A172 (cell line): ENCODE data around the gene SH3BGR. TPM values are rescaled to one million over a fixed set of nuclear protein-coding genes. Genes with fewer than 3 reads are reported as not detected.
"Not testable (repeated sequence)": the region's sequence is repeated elsewhere in the genome, so short reads cannot be mapped to it uniquely, and the experiment has no call there.

ENCODE experiments used
- DNase-seq: peaks from one replicate; pipeline ENCODE4 v3.0.0-alpha.2; 2015; ENCODE audit warnings: low spot score
- total RNA-seq: library from RNA; depleted of rRNA; stranded (reverse); fragments of >200 nt; shearing (Covaris generic); gene quantifications from 2 replicates; pipeline ENCODE4 v1.2.3, GENCODE V29; 2014; rRNA removed

Gene SH3BGR
- total RNA-seq: 5.8 TPM in 2 replicates

GRCh38 chr21:39451332-39452206 lies at the start of gene SH3BGR:
TSS of gene SH3BGR (plus strand) at chr21:39451970. CDS start at chr21:39452097, 127 bp downstream.
- no peak for DNase-seq

DNA sequence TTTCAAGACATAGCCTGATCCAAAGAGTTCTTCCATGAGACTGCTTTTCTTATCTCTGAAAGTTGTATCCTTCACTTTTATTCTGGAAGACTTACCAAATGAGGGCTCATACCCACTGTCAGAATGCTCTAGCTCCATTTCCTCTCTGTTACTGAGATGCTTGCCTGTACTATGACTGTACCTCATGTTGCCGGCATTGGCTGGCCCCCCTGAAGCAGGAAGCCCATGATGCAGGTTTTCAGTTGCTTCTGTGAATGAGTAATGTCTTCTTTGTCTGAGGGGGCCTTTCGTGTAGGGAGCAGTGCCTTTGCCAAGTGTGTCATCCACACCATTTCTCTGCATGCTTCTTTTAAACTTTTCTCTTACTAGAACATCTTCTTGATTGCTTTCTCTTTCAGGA lies 45.7 kb upstream of the SH3BGR start:
- no peak for DNase-seq

- DNase-seq: not testable (repeated sequence)
Observed at GRCh38 chr21:39419204-39419603, 32.6 kb upstream of the SH3BGR start.

- DNase-seq: no peak
Observed at GRCh38 chr21:39422527-39423241, 29.1 kb upstream of the SH3BGR start.

DNA sequence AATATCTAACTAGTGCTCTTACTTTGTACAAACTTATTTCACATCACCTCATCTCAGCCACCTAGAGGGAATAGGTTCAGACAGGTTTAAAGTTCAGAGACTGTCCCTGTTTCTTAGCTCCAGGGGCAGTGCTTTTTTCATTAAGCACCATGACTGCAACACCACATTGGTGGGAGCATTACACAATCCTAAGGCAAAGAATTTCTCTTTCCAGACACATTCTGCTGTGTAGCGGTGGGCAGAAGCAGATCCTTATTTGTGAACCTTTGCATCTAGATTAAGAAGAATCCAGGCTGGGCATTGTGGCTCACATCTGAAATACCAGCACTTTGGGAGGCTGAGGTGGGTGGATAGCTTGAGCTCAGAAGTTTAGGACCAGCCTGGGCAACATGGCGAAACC lies 22.3 kb upstream of the SH3BGR start:
- no peak for DNase-seq

DNA sequence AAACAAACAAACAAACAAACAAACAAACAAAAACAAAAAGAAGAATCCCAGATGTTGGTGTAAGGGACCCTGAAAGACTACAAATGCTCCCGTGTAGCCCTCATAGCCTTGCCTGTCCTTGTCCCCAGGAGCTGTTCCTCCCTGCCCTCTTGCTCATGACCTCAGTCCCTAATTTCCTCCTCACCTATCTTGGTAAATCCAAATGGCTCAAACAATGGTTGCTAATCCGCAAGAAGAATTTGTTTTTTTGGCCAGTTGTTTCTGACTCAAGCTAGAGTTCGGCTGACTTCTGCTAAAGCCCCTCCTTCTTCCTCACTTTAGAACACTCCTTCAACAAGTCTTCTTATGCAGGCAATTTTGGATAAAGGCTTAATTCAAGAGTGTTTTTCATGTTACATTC lies 21.8 kb upstream of the SH3BGR start:
- DNase-seq: no peak

GRCh38 chr21:39430457-39430856 lies 21.3 kb upstream of the SH3BGR start:
- no peak for DNase-seq

- no peak for DNase-seq
Observed at GRCh38 chr21:39430954-39431353, 20.8 kb upstream of the SH3BGR start.

- no peak for DNase-seq
Observed at GRCh38 chr21:39434950-39435349, 16.8 kb upstream of the SH3BGR start.

DNA sequence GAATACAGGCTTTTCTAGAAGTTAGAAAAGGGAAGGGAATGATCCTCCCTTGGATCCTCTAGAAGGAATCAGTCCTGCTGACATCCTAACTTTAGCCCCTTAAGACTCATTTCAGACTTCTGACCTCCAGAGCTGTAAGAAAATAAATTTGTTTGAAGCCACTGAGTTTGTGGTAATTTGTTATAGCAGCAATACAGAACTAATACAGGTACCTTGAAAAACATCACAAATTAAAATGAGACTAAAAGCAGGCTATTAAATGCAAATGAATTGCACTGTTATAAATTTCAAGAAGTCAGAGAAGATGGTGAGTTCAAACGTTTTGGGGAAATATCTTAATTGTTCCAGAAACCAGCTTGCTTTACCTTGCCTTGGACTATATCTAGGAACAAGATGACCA lies 12.5 kb upstream of the SH3BGR start:
- no peak for DNase-seq

- DNase-seq: peak; percentile 51
Observed at GRCh38 chr21:39441502-39442475, 10.0 kb upstream of the SH3BGR start.

DNA sequence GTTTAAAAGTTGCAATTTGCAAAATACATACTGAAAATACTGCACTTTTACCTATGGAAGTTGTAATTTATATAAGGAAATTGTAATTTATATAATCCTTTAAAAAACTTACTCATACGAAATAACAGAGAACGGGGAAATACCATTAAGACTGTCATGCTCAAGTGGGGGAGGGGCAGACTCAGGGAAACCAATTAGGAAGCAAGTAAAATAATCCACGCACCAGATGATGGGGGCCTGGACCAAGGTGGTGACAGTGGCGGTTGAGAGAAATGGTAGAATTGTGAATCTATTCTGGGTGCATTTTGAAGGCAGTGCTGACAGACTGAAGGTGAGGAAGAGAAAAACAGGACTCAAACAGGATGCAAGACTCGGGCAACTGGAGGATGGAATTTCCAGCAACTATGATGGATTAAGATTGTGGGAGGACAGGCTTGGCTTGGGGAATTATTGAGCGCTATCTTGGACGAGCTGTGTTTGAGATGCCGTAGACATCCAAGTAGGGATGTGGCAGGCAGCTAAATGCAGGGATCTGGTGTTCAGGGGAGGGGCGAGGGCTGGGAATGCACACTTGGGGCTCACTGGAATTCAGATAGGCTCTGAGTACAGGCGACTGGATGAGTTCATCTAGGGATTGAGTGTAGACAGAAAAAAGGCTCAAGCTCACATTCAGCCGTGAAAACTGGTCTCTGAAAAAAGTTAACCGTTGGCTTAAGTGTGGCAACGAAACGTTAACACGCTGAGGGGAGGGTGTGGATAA lies 7.2 kb upstream of the SH3BGR start:
- DNase-seq: peak; percentile 45

DNA sequence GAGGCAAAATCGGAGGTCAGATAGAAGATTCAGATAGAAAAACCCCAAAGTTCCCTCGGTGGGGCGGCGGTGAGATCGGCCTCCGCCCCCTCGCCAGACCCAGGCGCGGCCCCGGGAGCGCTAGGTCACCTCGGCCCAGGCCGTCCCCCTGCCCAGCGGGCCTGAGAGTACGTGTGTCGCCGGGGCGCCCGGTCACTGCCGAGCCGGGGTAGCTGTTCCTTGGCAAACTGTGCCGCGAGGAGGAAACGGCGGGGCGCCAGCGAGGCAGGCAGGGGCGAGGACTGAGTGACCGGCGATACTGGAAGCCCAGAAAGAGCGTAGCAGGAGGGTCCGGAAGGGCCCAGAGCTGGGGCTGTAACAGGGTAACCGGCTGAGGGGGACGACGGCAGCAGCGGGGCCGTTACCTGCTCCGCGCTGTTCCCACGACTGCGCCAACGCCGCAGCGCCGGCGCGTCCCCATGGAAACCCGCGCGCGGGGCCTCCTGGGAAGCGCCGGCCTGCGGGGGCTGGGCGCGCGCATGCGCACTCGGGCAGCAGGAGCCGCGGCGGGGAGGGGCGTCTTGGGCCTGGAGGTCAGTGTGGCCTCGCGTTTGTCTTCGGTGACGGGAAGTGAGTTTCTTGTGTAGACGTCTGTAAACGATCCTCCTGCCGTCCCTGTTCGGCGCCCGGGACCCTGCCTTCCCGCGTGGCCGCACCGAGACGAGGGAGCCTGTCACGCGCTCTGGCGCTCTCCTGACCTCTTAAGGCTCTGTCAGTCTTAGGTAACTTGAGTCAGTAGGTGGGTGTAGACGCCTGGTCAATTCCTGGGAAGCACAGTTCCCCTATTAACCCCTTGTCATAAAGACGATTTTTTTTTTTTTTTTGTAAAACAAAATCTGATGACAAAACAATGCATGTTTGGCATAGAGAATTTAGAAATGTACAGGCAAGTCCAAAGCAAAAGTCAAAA lies 6.2 kb upstream of the SH3BGR start, which contains the start of gene LCA5L:
LCA5L (minus strand) TSS at position 458 of the 949 bp plus-strand sequence. CDS start 17,285 bp downstream, outside the sequence.
- peak; percentile 87 for DNase-seq

DNA sequence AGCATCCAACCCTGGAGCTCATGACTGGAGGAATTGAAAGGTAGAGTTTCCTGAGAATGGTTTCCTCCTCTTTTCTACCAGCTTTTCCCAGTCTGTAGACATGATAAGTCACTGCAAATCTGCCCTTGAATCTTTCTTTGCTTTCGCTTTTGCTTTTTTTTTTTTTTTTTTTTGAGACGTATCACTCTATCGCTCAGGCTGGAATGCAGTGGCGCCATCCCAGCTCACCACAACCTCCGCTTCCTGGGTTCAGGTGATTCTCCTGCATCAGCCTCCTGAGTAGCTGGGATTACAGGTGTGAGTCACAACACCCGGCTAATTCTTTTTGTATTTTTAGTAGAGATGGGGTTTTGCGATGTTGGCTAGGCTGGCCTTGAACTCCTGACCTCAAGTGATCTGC lies 4.5 kb upstream of the SH3BGR start:
- no peak for DNase-seq

DNA sequence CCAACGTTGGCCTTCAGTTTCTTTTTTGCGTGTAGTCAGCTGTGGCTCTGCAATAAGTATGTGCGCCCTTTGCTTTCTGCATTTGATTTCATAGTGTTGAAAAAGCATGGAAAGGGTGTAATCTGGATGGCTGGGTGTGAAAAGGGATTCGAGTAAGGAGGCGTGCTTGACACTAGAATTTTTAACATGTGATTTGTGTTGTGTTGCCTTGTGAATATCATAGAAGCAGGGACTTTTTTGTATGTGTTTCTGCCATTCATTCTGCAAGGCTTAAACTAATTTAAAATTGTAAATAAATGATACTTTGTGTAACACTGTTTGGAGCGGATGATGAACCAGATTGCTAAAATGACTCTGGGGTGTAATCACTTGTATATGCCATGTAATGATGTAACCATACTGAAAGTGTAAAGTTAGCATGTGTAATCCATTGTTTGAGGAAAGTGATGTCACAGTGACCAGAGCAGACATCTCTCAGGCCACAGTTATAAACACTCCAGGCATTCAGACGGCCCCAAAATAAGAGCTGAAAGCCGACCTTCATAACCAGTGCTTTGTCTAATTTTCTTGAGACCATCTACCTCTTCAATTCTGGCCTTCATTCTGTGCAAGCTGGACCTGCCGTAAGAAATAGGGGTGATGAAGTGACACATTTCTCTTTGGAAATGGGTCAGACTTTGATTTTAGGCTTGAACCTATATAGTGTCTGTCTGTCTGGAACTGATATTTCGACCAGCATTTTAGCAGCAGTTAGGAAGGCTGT lies 618 bp downstream of the SH3BGR start:
- DNase-seq: no peak

DNA sequence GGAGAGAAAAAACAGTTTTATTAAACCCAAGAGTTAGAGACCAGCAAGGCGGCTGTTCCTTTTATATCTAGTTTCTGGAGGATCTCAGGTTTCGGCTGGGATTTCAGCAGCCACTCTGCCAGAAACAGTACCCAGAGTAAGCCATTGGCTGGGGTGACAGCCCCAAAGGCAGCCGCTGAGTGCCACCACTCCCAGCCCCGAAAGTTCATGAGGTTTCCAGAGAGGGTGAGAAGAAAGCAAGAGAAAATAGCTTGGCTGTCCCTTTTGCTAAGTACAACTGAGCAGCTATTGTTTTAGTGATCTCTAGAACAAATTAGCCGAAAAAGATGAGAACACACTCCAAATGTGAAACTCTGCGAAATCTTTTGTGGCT lies 1.2 kb downstream of the SH3BGR start:
- DNase-seq: no peak

DNA sequence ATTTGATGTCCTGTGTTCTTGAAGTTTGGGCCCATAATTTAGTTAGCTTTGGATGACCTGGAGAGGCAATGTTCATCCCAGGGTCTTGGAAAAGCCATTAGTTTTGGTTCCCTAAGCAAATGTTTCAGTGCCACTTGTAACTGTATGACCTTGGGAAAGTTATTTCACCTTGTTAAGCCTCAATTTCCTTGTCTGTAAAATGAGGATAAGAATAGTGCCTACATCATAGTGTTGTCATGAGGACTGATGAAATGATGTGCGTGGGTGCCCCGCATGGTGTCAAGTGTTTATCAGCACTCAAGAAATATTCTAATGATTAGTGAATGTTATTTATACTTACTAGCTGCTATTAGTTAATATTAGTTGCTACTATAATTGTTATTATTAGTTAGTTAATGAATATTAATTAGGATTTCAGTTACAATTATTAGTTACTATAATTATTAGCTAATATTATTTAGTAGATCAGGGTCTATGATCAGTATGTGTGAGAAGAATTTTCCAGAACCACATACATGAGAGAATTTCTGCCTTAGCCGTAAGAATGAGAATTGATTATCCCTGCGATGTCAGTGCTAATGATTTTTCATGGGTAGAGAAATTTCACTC lies 1.9 kb downstream of the SH3BGR start:
- no peak for DNase-seq

DNA sequence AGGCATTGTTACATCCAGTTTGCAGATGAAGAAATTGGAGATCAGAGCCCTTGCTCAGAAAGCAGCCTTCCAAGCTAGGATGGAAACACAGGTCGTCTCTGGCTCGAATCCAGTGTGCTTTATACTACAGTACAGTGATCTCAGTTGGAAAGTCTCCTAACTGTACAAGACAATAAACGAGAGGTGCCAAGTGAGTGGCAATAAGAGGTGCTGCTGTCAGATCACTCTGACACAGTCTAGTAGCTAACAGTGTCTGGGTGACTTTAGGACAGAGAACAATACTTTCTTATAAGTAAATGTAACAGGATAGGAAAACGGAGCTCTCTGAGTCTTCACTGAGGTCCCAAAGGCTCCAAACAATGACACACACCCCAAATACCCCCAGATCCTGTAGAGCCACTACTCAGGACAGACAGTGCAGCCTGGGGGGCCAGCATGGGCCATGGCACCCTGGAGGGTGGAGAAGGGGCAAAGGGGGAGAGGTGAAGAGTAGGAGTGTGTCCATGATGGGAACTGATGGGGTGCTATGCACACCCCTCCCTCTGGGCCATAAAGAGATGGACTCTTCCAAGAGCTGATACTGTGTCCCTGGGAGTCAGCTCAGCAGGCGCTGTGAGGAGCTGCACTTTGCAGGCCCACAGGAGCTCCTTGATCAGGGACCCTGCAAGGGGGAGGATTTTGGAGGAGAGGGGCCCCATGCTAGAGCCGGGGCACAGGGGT lies 3.3 kb downstream of the SH3BGR start:
- DNase-seq: no peak
